ENCODE results near the gene PSMD5. TPM values are rescaled to one million over a fixed set of nuclear protein-coding genes. Genes with fewer than 3 reads are reported as not detected.

The PSMD5 gene
- total and polyA plus RNA-seq, 2 of the 4 experiments (the other 2 are of a cell fraction), result 25.6 to 26.1 TPM

DNA sequence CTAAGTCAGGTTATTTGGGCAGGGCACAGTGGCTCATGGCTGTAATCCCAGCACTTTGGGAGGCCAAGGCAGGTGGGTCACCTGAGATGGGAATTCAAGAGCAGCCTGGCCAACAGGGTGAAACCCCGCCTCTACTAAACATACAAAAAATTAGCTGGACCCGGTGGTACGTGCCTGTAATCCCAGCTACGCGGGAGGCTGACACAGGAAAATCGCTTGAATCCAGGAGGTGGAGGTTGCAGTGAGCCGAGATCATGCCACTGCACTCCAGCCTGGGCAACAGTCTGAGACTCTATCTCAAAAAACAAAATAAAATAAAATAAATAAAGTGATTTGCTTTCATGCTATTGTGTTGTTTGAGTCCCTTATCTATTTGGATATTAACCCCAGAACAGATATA lies 41.3 kb downstream of the PSMD5 start:
- no peak overlapping the region for H2BK20ac ChIP-seq (ENCODE audit: low read depth, low read length)
- no peak overlapping the region for H3K4me3 ChIP-seq (ENCODE audit: insufficient read depth, low read depth, low read length)
- H2AK9ac ChIP-seq (replicated peaks; ENCODE audit: low read depth, low read length, poor library complexity), result no peak overlapping the region
- no peak overlapping the region for H2AFZ ChIP-seq (replicated peaks; ENCODE audit: low read length, poor library complexity)
- no peak overlapping the region for H2BK5ac ChIP-seq (ENCODE audit: low read depth, low read length, poor library complexity, severe bottlenecking)
- dilution Hi-C loops (cut with HindIII; ENCODE audit: low sequenced_read_pairs, unreplicated experiment) (no loop called here), in situ Hi-C loops (cut with MboI; ENCODE audit: low sequenced_read_pairs) (no loop called here), intact Hi-C loops (cut with micrococcal nuclease) (no loop called here)
- no peaks in the 10 kb centered on the region for H3K36me3 ChIP-seq (ENCODE audit: control insufficient read depth, insufficient read depth, low read length)
- no peak overlapping the region for H3K9ac ChIP-seq (ENCODE audit: low read depth, low read length)
- ATAC-seq (ENCODE audit: low read depth) (no peak), DNase-seq (no peak)
- H2AK5ac ChIP-seq (ENCODE audit: low read depth, low read length), result no peak overlapping the region
- no peaks in the 10 kb centered on the region for H4K20me1 ChIP-seq (ENCODE audit: insufficient read depth, low read length)
- H3K9me3 ChIP-seq (ENCODE audit: control insufficient read depth, insufficient read depth, low read length), result peaks cover 5% of the 10 kb centered on the region
- no peak overlapping the region for H2BK15ac ChIP-seq (ENCODE audit: low read depth, low read length)
- no CpG with 5 or more reads among the region's 7 CpGs for WGBS, 2 experiments (ENCODE audit: extremely low coverage in 2 of 2, insufficient read length in 1 of 2)
- H2BK120ac ChIP-seq (ENCODE audit: low read depth, low read length), result no peak overlapping the region
- H3K4ac ChIP-seq (ENCODE audit: low read depth, low read length), result no peak overlapping the region
- no peak for TF ChIP-seq MAFK (IDR thresholded peaks at IDR 0.05; ENCODE audit: low read depth, low read length)
- no peaks in the 10 kb centered on the region for H3K9me1 ChIP-seq (ENCODE audit: insufficient read depth, low read length)
- no peak overlapping the region for H3K56ac ChIP-seq (ENCODE audit: extremely low read depth, insufficient read depth, low read length)
- H3K4me2 ChIP-seq (ENCODE audit: low read depth, low read length), result no peak overlapping the region
- ChIA-PET POLR2A (ENCODE audit: unreplicated experiment) (no interaction called here), CTCF (no interaction called here)
- H3K27ac ChIP-seq (ENCODE audit: insufficient read depth, low read length), result no peak overlapping the region
- no peaks in the 10 kb centered on the region for H3K79me1 ChIP-seq (ENCODE audit: low read depth in 1 of 2, low read length in 2 of 2)
- no peak overlapping the region for H3K14ac ChIP-seq (replicated peaks; ENCODE audit: low read depth, low read length)
- no peaks in the 10 kb centered on the region for H3K27me3 ChIP-seq (ENCODE audit: control insufficient read depth, insufficient read depth, low read length)
- BruUV-seq (replicated peaks), result no TSS peak
- H3K4me1 ChIP-seq (ENCODE audit: control insufficient read depth, insufficient read depth, low read length), result no peaks in the 10 kb centered on the region
- H4K5ac ChIP-seq (ENCODE audit: low read depth, low read length), result no peak overlapping the region
- H3K18ac ChIP-seq (ENCODE audit: low read depth, low read length), result no peak overlapping the region
- H3K23ac ChIP-seq (ENCODE audit: low read depth, low read length), result no peak overlapping the region
- H4K91ac ChIP-seq (ENCODE audit: insufficient read depth, low read depth, low read length), result no peak overlapping the region
- H4K8ac ChIP-seq (ENCODE audit: low read depth in 2 of 2, low read length in 2 of 2), result no peak overlapping the region

Measured in IMR-90 (cell line).